Trophoblast cell (in vitro differentiated cells and primary cell): ENCODE measurements around the gene OR2A25.

Experiments
- DNase-seq, 2 donors: peaks; one replicate each; pipeline ENCODE4 v3.0.0-alpha.2; 2016
- H2AFZ ChIP-seq: 2 replicates; pipeline ENCODE4 v1.6.1; 2013; ENCODE audit warnings: low read length, moderate library complexity, mild to moderate bottlenecking; ENCODE audit not compliant: insufficient read depth, poor library complexity
- H2AK5ac ChIP-seq: 2 replicates; pipeline ENCODE4 v1.6.1; 2013; ENCODE audit warnings: mild to moderate bottlenecking, low read length
- H2BK120ac ChIP-seq: 2 replicates; pipeline ENCODE4 v1.6.1; 2013; ENCODE audit warnings: low read length, mild to moderate bottlenecking, moderate library complexity; ENCODE audit not compliant: insufficient read depth, poor library complexity
- H2BK12ac ChIP-seq: 2 replicates; pipeline ENCODE4 v1.6.1; 2013; ENCODE audit warnings: mild to moderate bottlenecking, low read length, moderate library complexity
- H2BK5ac ChIP-seq: 2 replicates; pipeline ENCODE4 v1.6.1; 2013; ENCODE audit warnings: low read length, low read depth, moderate library complexity, mild to moderate bottlenecking; ENCODE audit not compliant: poor library complexity
- H3K14ac ChIP-seq: 2 replicates; pipeline ENCODE4 v1.6.1; 2013; ENCODE audit warnings: mild to moderate bottlenecking, low read length
- H3K18ac ChIP-seq: 2 replicates; pipeline ENCODE4 v1.6.1; 2013; ENCODE audit warnings: mild to moderate bottlenecking, low read length
- H3K23ac ChIP-seq: 2 replicates; pipeline ENCODE4 v1.6.1; 2013; ENCODE audit warnings: low read length
- H3K27ac ChIP-seq: 2 replicates; pipeline ENCODE4 v1.5.1; 2013; ENCODE audit warnings: low read depth, mild to moderate bottlenecking, inconsistent platforms, low read length, moderate library complexity
- H3K27me3 ChIP-seq: 2 replicates; pipeline ENCODE4 v1.6.1; 2013; ENCODE audit warnings: inconsistent platforms, mild to moderate bottlenecking, low read length, moderate library complexity; ENCODE audit not compliant: insufficient read depth
- H3K36me3 ChIP-seq, 2 experiments: 1 replicate in 1 of 2; 2 replicates in 1 of 2; pipeline ENCODE4 v1.6.1; 2013; ENCODE audit warnings: low read length in 2 of 2, mild to moderate bottlenecking in 2 of 2, moderate library complexity in 1 of 2; ENCODE audit not compliant: insufficient read depth in 2 of 2, control insufficient read depth in 1 of 2
- H3K4ac ChIP-seq: 2 replicates; pipeline ENCODE4 v1.6.1; 2013; ENCODE audit warnings: low read depth, mild to moderate bottlenecking, low read length, moderate library complexity
- H3K4me1 ChIP-seq, 2 experiments: 1 replicate in 1 of 2; 2 replicates in 1 of 2; pipeline ENCODE4 v1.6.1; 2013; ENCODE audit warnings: low read length in 2 of 2, mild to moderate bottlenecking in 2 of 2, moderate library complexity in 1 of 2; ENCODE audit not compliant: insufficient read depth in 2 of 2, control insufficient read depth in 1 of 2
- H3K4me2 ChIP-seq: 2 replicates; pipeline ENCODE4 v1.6.1; 2013; ENCODE audit warnings: inconsistent platforms, mild to moderate bottlenecking, low read length, moderate library complexity
- H3K4me3 ChIP-seq: 2 replicates; pipeline ENCODE4 v1.5.1; 2013; ENCODE audit warnings: mild to moderate bottlenecking, low read depth, low read length, inconsistent platforms
- H3K79me1 ChIP-seq: one replicate; pipeline ENCODE4 v1.6.1; 2013; ENCODE audit warnings: low read length
- H3K79me2 ChIP-seq: 2 replicates; pipeline ENCODE4 v1.6.1; 2013; ENCODE audit warnings: low read length, mild to moderate bottlenecking; ENCODE audit not compliant: control insufficient read depth, insufficient read depth, poor library complexity
- H3K9ac ChIP-seq: 2 replicates; pipeline ENCODE4 v1.6.1; 2013; ENCODE audit warnings: mild to moderate bottlenecking, low read length
- H3K9me3 ChIP-seq: 2 replicates; pipeline ENCODE4 v1.6.1; 2013; ENCODE audit warnings: low read depth, mild to moderate bottlenecking, control low read depth, inconsistent platforms, low read length; ENCODE audit not compliant: insufficient read depth
- H4K12ac ChIP-seq: 2 replicates; pipeline ENCODE4 v1.6.1; 2013; ENCODE audit warnings: low read depth, mild to moderate bottlenecking, low read length, moderate library complexity
- H4K8ac ChIP-seq: 2 replicates; pipeline ENCODE4 v1.6.1; 2013; ENCODE audit warnings: low read depth, mild to moderate bottlenecking, low read length, moderate library complexity
- H4K91ac ChIP-seq: one replicate; pipeline ENCODE4 v1.6.1; 2013; ENCODE audit warnings: low read depth, mild to moderate bottlenecking, low read length, moderate library complexity
- WGBS: extraction: QIAGEN DNeasy Blood & Tissue Kit; methylation state at CpG from one replicate; pipeline ENCODE4 v1.1.7; 2013; ENCODE audit warnings: missing lambda C conversion rate; ENCODE audit not compliant: insufficient read length, insufficient coverage; ENCODE audit errors: extremely low coverage; 5-methylcytosine and 5-hydroxymethylcytosine counted together

OR2A25 gene

DNA sequence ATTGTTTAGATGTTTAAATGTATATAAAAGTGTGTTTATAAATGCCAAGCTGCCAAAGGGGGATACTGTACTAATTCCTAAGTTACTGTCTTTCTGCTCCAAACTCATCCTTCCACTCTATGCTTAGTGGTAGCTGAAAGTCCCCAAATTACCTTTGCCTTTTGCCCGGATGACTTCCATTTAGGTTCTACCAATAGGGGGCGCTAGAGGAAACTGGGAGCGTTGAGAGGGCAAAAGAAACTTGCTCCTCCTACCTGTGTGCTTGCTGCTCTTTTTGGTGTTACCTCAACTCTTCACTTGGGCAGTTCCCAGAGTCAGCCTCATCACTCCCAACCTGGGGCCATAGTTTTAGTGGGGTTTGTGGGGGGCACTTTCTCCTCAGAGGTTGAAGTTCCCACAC is 5.9 kb upstream of the OR2A25 start:
- no CpG with 5 or more reads among the region's 3 CpGs for WGBS
- H3K9ac ChIP-seq: no peak overlapping the region
- H2AK5ac ChIP-seq: no peak overlapping the region
- no peaks in the 10 kb centered on the region for H3K79me1 ChIP-seq
- H3K4me3 ChIP-seq: no peak overlapping the region
- no peak overlapping the region for H2BK5ac ChIP-seq
- H4K91ac ChIP-seq: no peak overlapping the region
- no peak overlapping the region for H2BK120ac ChIP-seq
- no peak overlapping the region for H3K18ac ChIP-seq
- H3K4ac ChIP-seq: no peak overlapping the region
- H3K4me1 ChIP-seq: no peaks in the 10 kb centered on the region
- H3K27me3 ChIP-seq: no peaks in the 10 kb centered on the region
- no peak overlapping the region for H3K23ac ChIP-seq
- H2AFZ ChIP-seq: no peak overlapping the region
- H3K27ac ChIP-seq: no peak overlapping the region
- no peaks in the 10 kb centered on the region for H3K79me2 ChIP-seq
- H3K36me3 ChIP-seq: no peaks in the 10 kb centered on the region
- no peak overlapping the region for H4K12ac ChIP-seq
- H4K8ac ChIP-seq: no peak overlapping the region
- H2BK12ac ChIP-seq: no peak overlapping the region
- H3K14ac ChIP-seq: no peak overlapping the region
- H3K4me2 ChIP-seq: no peak overlapping the region
- peak in 1 of 2 donors; percentile 14 for DNase-seq
- peaks cover 2% of the 10 kb centered on the region for H3K9me3 ChIP-seq

DNA sequence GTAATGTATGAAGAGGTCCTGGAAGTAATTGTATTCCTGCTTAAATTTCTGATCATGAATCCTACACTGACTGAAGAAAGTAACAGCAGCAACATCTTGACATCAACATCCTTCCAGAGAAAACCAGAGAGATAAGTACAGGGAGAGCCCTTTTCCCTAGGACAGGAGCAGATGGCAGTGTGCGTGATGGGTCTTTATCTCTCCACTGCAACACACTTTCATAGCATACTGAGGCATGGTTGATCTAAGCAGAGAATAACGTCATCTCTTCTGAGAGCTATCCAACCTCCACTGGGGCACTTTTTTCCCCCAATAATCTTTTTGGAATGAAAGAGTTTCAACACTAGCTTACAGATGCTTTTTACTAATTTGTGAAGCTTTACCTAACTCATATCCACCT is 342 bp downstream of the OR2A25 start:
- Histone ChIP-seq H3K23ac (no peak overlapping the region), H3K14ac (no peak overlapping the region), H3K79me1 (no peaks in the 10 kb centered on the region), H3K79me2 (no peaks in the 10 kb centered on the region), H2BK5ac (no peak overlapping the region), H2BK120ac (no peak overlapping the region), H4K91ac (no peak overlapping the region), H3K36me3 (no peaks in the 10 kb centered on the region), H2AFZ (no peak overlapping the region), H2BK12ac (no peak overlapping the region), H3K18ac (no peak overlapping the region), H3K9me3 (no peaks in the 10 kb centered on the region), H4K12ac (no peak overlapping the region), H2AK5ac (no peak overlapping the region), H3K9ac (no peak overlapping the region), H4K8ac (no peak overlapping the region), H3K27me3 (no peaks in the 10 kb centered on the region), H3K27ac (no peak overlapping the region), H3K4me1 (no peaks in the 10 kb centered on the region), H3K4me2 (no peak overlapping the region), H3K4ac (no peak overlapping the region), H3K4me3 (no peak overlapping the region)
- WGBS: no CpG with 5 or more reads among the region's 2 CpGs
- DNase-seq: no peak

DNA sequence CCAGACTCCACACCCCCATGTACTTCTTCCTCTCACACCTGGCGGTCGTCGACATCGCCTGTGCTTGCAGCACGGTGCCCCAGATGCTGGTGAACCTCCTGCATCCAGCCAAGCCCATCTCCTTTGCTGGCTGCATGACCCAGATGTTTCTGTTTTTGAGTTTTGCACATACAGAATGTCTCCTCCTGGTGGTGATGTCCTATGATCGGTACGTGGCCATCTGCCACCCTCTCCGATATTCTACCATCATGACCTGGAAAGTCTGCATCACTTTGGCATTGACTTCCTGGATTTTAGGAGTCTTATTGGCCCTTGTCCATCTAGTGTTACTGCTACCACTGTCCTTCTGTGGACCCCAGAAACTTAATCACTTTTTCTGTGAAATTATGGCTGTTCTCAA is 4.8 kb downstream of the OR2A25 start:
- H3K9me3 ChIP-seq: no peaks in the 10 kb centered on the region
- no peak overlapping the region for H3K9ac ChIP-seq
- H2BK12ac ChIP-seq: no peak overlapping the region
- H3K36me3 ChIP-seq: no peaks in the 10 kb centered on the region
- no peak overlapping the region for H2BK120ac ChIP-seq
- H2AK5ac ChIP-seq: no peak overlapping the region
- H3K4ac ChIP-seq: no peak overlapping the region
- H3K23ac ChIP-seq: no peak overlapping the region
- H2BK5ac ChIP-seq: no peak overlapping the region
- H4K12ac ChIP-seq: no peak overlapping the region
- H3K79me1 ChIP-seq: no peaks in the 10 kb centered on the region
- no peak overlapping the region for H3K4me3 ChIP-seq
- H3K79me2 ChIP-seq: no peaks in the 10 kb centered on the region
- no peaks in the 10 kb centered on the region for H3K4me1 ChIP-seq
- no peak for DNase-seq
- H3K14ac ChIP-seq: no peak overlapping the region
- no peak overlapping the region for H3K18ac ChIP-seq
- no CpG with 5 or more reads among the region's 8 CpGs for WGBS
- H4K91ac ChIP-seq: no peak overlapping the region
- no peak overlapping the region for H3K4me2 ChIP-seq
- H3K27me3 ChIP-seq: no peaks in the 10 kb centered on the region
- no peak overlapping the region for H2AFZ ChIP-seq
- H3K27ac ChIP-seq: no peak overlapping the region
- H4K8ac ChIP-seq: no peak overlapping the region

DNA sequence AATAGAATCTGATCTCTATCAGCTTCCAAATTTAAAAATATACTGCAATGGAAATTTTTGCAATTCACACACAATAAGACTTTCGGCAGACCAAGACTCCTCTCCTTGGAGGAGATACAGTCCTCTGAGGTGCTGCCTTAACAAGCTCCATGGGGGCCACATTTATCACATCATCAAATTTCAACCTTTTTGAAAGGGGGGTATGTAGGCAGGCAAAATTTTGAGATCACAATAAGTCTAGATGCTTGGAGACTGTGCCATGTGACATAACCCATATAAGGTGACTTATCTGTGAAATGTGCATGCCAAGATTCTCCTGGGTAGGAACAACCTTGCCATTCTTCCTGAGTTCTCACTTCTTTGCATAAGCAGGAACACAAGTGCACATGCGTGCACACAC is 16.4 kb downstream of the OR2A25 start, which contains the start of gene OR2A12:
TSS of gene OR2A12 (plus strand) at position 301 of the 400 bp plus-strand sequence. CDS start 8,830 bp downstream, outside the sequence.
- no peak within 1 kb of the TSS for H2BK12ac ChIP-seq
- no peak within 1 kb of the TSS for H4K8ac ChIP-seq
- no CpG with 5 or more reads among the region's 2 CpGs for WGBS
- no peak within 1 kb of the TSS for H2AFZ ChIP-seq
- H3K14ac ChIP-seq: no peak within 1 kb of the TSS
- no peaks in the 10 kb centered on the region for H3K27me3 ChIP-seq
- H3K9me3 ChIP-seq: no peaks in the 10 kb centered on the region
- H3K18ac ChIP-seq: no peak within 1 kb of the TSS
- H3K4me3 ChIP-seq: no peak within 1 kb of the TSS
- H3K4ac ChIP-seq: no peak within 1 kb of the TSS
- no peak within 1 kb of the TSS for H3K27ac ChIP-seq
- H3K79me1 ChIP-seq: no peaks in the 10 kb centered on the region
- H3K9ac ChIP-seq: no peak within 1 kb of the TSS
- no peaks in the 10 kb centered on the region for H3K79me2 ChIP-seq
- DNase-seq: no peak
- no peaks in the 10 kb centered on the region for H3K36me3 ChIP-seq
- H3K4me2 ChIP-seq: no peak within 1 kb of the TSS
- H2AK5ac ChIP-seq: no peak within 1 kb of the TSS
- H2BK120ac ChIP-seq: no peak within 1 kb of the TSS
- H4K12ac ChIP-seq: no peak within 1 kb of the TSS
- no peak within 1 kb of the TSS for H3K23ac ChIP-seq
- no peaks in the 10 kb centered on the region for H3K4me1 ChIP-seq
- no peak within 1 kb of the TSS for H4K91ac ChIP-seq
- no peak within 1 kb of the TSS for H2BK5ac ChIP-seq
